ENCODE data around the gene KDM3B. TPM values are rescaled to one million over a fixed set of nuclear protein-coding genes. Genes with fewer than 3 reads are reported as not detected.

KDM3B gene
- total and polyA plus RNA-seq, 9 of the 15 experiments (the other 6 are each of a cell fraction or from before 2014, with no cell fraction given): 13.8 to 62.8 (median 41.9) TPM

DNA sequence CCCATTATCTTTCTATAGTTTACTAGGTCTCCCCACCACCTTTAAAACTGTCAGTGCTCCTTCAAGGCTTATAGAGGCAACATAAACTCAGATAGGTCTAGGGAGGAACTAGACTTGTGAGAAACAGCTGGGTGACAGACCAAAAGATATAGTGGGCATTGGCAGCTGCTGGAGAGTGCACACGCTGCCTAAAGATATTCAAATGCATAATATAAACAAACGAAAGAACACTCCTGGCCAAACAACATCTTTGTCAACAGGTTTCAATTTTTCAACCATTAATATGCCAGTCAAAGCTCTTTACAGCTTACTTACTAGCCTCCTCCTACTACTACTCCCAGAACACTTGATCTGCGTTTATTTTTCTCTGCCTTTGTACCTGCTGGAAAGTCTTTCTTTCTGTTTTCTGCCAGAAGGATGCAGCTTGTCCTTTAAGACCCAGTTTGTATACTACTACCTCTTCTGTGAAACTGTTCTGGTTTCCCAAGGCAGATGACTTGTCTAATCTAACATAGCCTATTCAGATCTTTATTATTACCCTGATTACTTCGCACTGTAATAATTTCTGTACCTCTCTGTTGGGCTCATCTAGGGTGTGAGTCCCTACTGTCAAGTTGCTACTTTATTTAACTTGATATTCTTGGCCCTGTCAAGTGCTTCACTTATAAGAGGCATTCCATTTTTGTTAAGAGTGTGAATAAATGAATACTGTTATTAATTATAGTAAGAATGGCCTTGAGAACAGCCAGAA is 14.3 kb downstream of the KDM3B start:
- TF ChIP-seq GABPB2 (CRISPR knock-in tag; conservative IDR thresholded peaks at IDR 0.05): no peak
- no peak for TF ChIP-seq BRD9 (IDR thresholded peaks at IDR 0.05; ENCODE audit: low read depth, partially characterized antibody)
- TF ChIP-seq, protein P1, sequence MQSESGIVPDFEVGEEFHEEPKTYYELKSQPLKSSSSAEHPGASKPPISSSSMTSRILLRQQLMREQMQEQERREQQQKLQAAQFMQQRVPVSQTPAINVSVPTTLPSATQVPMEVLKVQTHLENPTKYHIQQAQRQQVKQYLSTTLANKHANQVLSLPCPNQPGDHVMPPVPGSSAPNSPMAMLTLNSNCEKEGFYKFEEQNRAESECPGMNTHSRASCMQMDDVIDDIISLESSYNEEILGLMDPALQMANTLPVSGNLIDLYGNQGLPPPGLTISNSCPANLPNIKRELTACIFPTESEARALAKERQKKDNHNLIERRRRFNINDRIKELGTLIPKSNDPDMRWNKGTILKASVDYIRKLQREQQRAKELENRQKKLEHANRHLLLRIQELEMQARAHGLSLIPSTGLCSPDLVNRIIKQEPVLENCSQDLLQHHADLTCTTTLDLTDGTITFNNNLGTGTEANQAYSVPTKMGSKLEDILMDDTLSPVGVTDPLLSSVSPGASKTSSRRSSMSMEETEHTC (IDR thresholded peaks at IDR 0.05): no peak
- TF ChIP-seq, protein P2, sequence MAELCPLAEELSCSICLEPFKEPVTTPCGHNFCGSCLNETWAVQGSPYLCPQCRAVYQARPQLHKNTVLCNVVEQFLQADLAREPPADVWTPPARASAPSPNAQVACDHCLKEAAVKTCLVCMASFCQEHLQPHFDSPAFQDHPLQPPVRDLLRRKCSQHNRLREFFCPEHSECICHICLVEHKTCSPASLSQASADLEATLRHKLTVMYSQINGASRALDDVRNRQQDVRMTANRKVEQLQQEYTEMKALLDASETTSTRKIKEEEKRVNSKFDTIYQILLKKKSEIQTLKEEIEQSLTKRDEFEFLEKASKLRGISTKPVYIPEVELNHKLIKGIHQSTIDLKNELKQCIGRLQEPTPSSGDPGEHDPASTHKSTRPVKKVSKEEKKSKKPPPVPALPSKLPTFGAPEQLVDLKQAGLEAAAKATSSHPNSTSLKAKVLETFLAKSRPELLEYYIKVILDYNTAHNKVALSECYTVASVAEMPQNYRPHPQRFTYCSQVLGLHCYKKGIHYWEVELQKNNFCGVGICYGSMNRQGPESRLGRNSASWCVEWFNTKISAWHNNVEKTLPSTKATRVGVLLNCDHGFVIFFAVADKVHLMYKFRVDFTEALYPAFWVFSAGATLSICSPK (IDR thresholded peaks at IDR 0.05; ENCODE audit: borderline replicate concordance): no peak
- TF ChIP-seq MEF2A (IDR thresholded peaks at IDR 0.05; ENCODE audit: control insufficient read depth, low read depth, low read length): no peak
- no peak for FAIRE-seq
- H4K20me1 ChIP-seq (replicated peaks; ENCODE audit: control insufficient read depth, insufficient read depth, low read length): peaks cover 8% of the 10 kb centered on the region

More for the DNA sequence above, 14.3 kb downstream of the KDM3B start:
- ChIA-PET CTCF (ENCODE audit: low intra/inter-chr PET ratio) (interaction anchor here (0.5 kb wide), 1 partner anchor 18 kb away, joined by 3 read pairs; no protein-coding TSS in a partner anchor), POLR2A (interaction anchor here (0.6 to 3.8 kb wide), 6 partner anchors 10 to 188 kb away, joined by 3 to 22 read pairs (median 4); partner anchors contain the start of gene KIF20A)
- Histone ChIP-seq H2AFZ (ENCODE audit: low read depth, low read length) (no peak overlapping the region), H3K27me3 (ENCODE audit: control insufficient read depth in 2 of 2, insufficient read depth in 2 of 2, low read length in 2 of 2) (no peaks in the 10 kb centered on the region), H3K9ac (ENCODE audit: insufficient read depth in 1 of 2, low read depth in 2 of 2, low read length in 2 of 2) (no peak overlapping the region), H3K79me2 (ENCODE audit: control insufficient read depth, insufficient read depth, low read length) (peaks cover 93% of the 10 kb centered on the region), H3K4me2 (ENCODE audit: insufficient read depth, low read length) (no peak overlapping the region), H3K4me3 (no peak overlapping the region), H3K9me1 (ENCODE audit: control insufficient read depth, insufficient read depth, low read length) (no peaks in the 10 kb centered on the region), H3K27ac (ENCODE audit: extremely low read depth, low read depth, low read length) (no peak overlapping the region; the same call in 2 of the 3 replicates), H3K36me3 (ENCODE audit: control insufficient read depth, insufficient read depth, low read length) (0 out of 3 replicates have a peak, but pooled peaks cover 5% of the 10 kb centered on the region), H3K9me3 (replicated peaks; ENCODE audit: control insufficient read depth, insufficient read depth, low read depth, low read length) (no peaks in the 10 kb centered on the region), H3K4me1 (replicated peaks in 1 of 2; ENCODE audit: control insufficient read depth in 2 of 2, insufficient read depth in 2 of 2, low read length in 2 of 2) (peaks cover 0 to 16% of the 10 kb centered on the region in 2 experiments)
- in situ Hi-C loops (cut with MboI) (no loop called here), intact Hi-C loops (cut with micrococcal nuclease) (no loop called here)
- peak; percentile 51 for ATAC-seq
- WGBS (ENCODE audit: insufficient coverage, low coverage, missing lambda C conversion rate): 53% methylated on average over 4 of the region's 4 CpGs
- BruUV-seq (replicated peaks): no TSS peak
- DNase-seq (ENCODE audit: extremely low read depth in 1 of 4, low spot score in 3 of 4): no peak
